Measurements from ENCODE around the gene ANTXR2.

The ANTXR2 gene

GRCh38 chr4:80081566-80081965 lies 8.5 kb upstream of the ANTXR2 start:
- TF ChIP-seq, protein P1, sequence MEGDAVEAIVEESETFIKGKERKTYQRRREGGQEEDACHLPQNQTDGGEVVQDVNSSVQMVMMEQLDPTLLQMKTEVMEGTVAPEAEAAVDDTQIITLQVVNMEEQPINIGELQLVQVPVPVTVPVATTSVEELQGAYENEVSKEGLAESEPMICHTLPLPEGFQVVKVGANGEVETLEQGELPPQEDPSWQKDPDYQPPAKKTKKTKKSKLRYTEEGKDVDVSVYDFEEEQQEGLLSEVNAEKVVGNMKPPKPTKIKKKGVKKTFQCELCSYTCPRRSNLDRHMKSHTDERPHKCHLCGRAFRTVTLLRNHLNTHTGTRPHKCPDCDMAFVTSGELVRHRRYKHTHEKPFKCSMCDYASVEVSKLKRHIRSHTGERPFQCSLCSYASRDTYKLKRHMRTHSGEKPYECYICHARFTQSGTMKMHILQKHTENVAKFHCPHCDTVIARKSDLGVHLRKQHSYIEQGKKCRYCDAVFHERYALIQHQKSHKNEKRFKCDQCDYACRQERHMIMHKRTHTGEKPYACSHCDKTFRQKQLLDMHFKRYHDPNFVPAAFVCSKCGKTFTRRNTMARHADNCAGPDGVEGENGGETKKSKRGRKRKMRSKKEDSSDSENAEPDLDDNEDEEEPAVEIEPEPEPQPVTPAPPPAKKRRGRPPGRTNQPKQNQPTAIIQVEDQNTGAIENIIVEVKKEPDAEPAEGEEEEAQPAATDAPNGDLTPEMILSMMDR (IDR thresholded peaks at IDR 0.05; ENCODE audit: low read depth, low read length): no peak
- DNase-seq (ENCODE audit: extremely low read depth, low read depth): no peak

- no peak for DNase-seq (ENCODE audit: extremely low read depth, low read depth)
- TF ChIP-seq, protein P1 (IDR thresholded peaks at IDR 0.05; ENCODE audit: low read depth, low read length): no peak
These were observed 6.4 kb upstream of the ANTXR2 start for GRCh38 chr4:80079255-80079923.

- no peak for DNase-seq (ENCODE audit: extremely low read depth, low read depth)
These were observed 5.5 kb upstream of the ANTXR2 start for GRCh38 chr4:80078346-80079092.

GRCh38 chr4:80077639-80078038 lies 4.6 kb upstream of the ANTXR2 start:
- TF ChIP-seq, protein P1 (IDR thresholded peaks at IDR 0.05; ENCODE audit: low read depth, low read length): no peak
- no peak for DNase-seq (ENCODE audit: extremely low read depth, low read depth)

More at GRCh38 chr4:80078346-80079092, 5.5 kb upstream of the ANTXR2 start:
- TF ChIP-seq, protein P1 (IDR thresholded peaks at IDR 0.05; ENCODE audit: low read depth, low read length): no peak

- TF ChIP-seq, protein P1 (IDR thresholded peaks at IDR 0.05; ENCODE audit: low read depth, low read length): no peak
- DNase-seq (ENCODE audit: extremely low read depth, low read depth): no peak
These were observed 3.7 kb upstream of the ANTXR2 start for GRCh38 chr4:80076681-80077080.

DNA sequence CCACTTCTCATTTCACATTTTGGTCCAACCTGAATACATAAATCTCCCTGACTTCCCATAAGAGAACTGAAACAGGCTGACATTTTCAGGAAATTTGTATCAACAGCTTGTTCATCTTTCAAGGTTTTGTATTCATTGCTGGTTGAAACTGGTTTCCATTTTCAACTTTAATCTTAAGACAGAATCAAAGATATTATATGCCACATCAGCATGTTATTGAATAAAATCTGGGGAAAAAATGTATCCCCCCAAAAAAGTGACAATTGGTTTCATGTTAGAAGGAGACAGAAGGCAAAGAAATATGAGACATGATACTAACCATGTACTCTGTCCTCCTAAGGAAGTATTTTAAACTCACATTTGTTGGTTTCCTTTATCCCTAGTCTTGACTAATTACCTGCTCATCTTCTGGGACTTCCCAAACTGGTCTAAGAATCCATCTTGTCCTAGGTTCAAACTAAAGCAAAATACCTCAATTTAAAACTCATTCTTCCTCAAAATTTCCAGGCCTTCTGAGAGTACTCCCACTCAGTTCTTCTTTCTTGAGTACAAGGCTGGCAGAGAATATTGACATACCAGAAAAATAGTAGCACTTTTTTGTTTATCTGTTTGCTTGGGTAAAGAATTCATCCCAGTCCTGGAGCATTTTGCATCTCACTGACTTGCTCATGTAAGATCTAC lies 3.1 kb upstream of the ANTXR2 start:
- no peak for DNase-seq (ENCODE audit: extremely low read depth, low read depth)
- TF ChIP-seq, protein P1 (IDR thresholded peaks at IDR 0.05; ENCODE audit: low read depth, low read length): no peak

GRCh38 chr4:80074651-80075050 lies 1.6 kb upstream of the ANTXR2 start:
- DNase-seq (ENCODE audit: extremely low read depth, low read depth): no peak
- TF ChIP-seq, protein P1 (IDR thresholded peaks at IDR 0.05; ENCODE audit: low read depth, low read length): no peak
